Spleen (tissue), 11 donors: ENCODE results near the gene ZNF576. TPM values are rescaled to one million over a fixed set of nuclear protein-coding genes. Genes with fewer than 3 reads are reported as not detected.
A peak's percentile ranks its signal among the peaks of the same experiment; 100 is the strongest.

ENCODE experiments used
- DNase-seq: peaks from one replicate; pipeline ENCODE4 v3.0.0-alpha.2; 2020
- H3K27ac ChIP-seq, 8 donors: fragments of 200-600 bp; sonication (generic) in 7 of 8; 1 replicate in 4 of 8; 2 replicates in 4 of 8; pipeline versions ENCODE4 v1.5.0 to v1.8.0; 2016 to 2021; ENCODE audit warnings: inconsistent platforms in 4 of 8, mild to moderate bottlenecking in 4 of 8, moderate library complexity in 1 of 8
- H3K27me3 ChIP-seq, 7 donors: fragments of 200-600 bp; sonication (generic) in 6 of 7; replicated peaks in 1 of 7; 1 replicate in 4 of 7; 2 replicates in 3 of 7; pipeline versions ENCODE4 v1.5.0 to v1.8.0; 2016 to 2021; ENCODE audit warnings: inconsistent platforms in 3 of 7, mild to moderate bottlenecking in 1 of 7
- H3K36me3 ChIP-seq, 6 donors: fragments of 200-600 bp; sonication (generic) in 5 of 6; 1 replicate in 4 of 6; 2 replicates in 2 of 6; pipeline versions ENCODE4 v1.5.0 to v1.8.0; 2016 to 2021; ENCODE audit warnings: inconsistent platforms in 2 of 6
- H3K4me1 ChIP-seq, 6 donors: fragments of 200-600 bp; sonication (generic) in 5 of 6; 1 replicate in 3 of 6; 2 replicates in 3 of 6; pipeline versions ENCODE4 v1.5.0 to v1.8.0; 2016 to 2021; ENCODE audit warnings: inconsistent platforms in 3 of 6
- H3K4me3 ChIP-seq, 8 donors: fragments of 200-600 bp; sonication (generic) in 7 of 8; 1 replicate in 4 of 8; 2 replicates in 4 of 8; pipeline versions ENCODE4 v1.5.0 to v1.8.0; 2016 to 2021; ENCODE audit warnings: inconsistent platforms in 4 of 8, mild to moderate bottlenecking in 4 of 8, moderate library complexity in 2 of 8
- H3K9me3 ChIP-seq, 8 donors: fragments of 200-600 bp; sonication (generic) in 7 of 8; 1 replicate in 4 of 8; 2 replicates in 4 of 8; pipeline versions ENCODE4 v1.5.0 to v1.8.0; 2016 to 2021; ENCODE audit warnings: inconsistent platforms in 4 of 8
- CTCF ChIP-seq, 11 experiments: fragments of 200-600 bp in 7 of 11; fragments of 450-650 bp in 4 of 11; sonication (generic) in 4 of 11; IDR thresholded peaks in 8 of 11; conservative IDR thresholded peaks in 3 of 11; 1 replicate in 7 of 11; 2 replicates in 4 of 11; pipeline versions ENCODE4 v1.4.0 to v1.8.0; 2016 to 2021; ENCODE audit warnings: antibody characterized with exemption in 11 of 11, inconsistent platforms in 4 of 11, mild to moderate bottlenecking in 1 of 11
- POLR2A ChIP-seq, 3 donors: fragments of 450-650 bp; IDR thresholded peaks; one replicate each; pipeline ENCODE4 v1.5.1; 2017; ENCODE audit warnings: antibody characterized with exemption in 3 of 3, mild to moderate bottlenecking in 1 of 3
- POLR2AphosphoS5 ChIP-seq, 3 donors: sonication (generic); formaldehyde crosslinking; IDR thresholded peaks; one replicate each; pipeline ENCODE4 v1.5.1; 2017; ENCODE audit warnings: antibody characterized with exemption in 3 of 3
- WGBS, 5 donors: extraction: QIAGEN DNeasy Blood & Tissue Kit in 3 of 5; methylation state at CpG; one replicate each; pipeline versions ENCODE4 v1.1.5 to v1.1.7; 2013 to 2018; 5-methylcytosine and 5-hydroxymethylcytosine counted together
- intact Hi-C: fragments of 100-400 bp; cut with DNase I; formaldehyde crosslinking; loops from one replicate; pipeline ENCODE4 v1.15.0; 2023; ENCODE audit warnings: low total_unique reads
- polyA plus RNA-seq, 3 donors: library from polyadenylated mRNA; stranded (reverse); fragments of 200-250 nt; gene quantifications; one replicate each; pipeline ENCODE4 v1.2.1, GENCODE V29; 2013
- total RNA-seq, 7 donors: library from RNA; depleted of rRNA in 3 of 7; stranded (reverse); fragments of >200 nt in 3 of 7; fragmentation: NEBNext Ultra II Directional in 4 of 7; extraction: Animal tissue kit (Norgen Biotek cat#: 25700) in 4 of 7; gene quantifications; one replicate each; pipeline versions ENCODE4 v1.1.0 to v1.2.1, GENCODE V29; 2016 to 2021
- donor health status: healthy with polysubstance abuse.
- donor health status: DM: no; HTN: no; CAD: no; lungs with moderate emphysema.
- donor health status: DM: no; HTN: no; CAD: no.
- donor health status: Bipolar disorder and iron deficiency.
- donor health status: healthy.
- donor health status: DM: no; HTN: no; CAD: no.
- donor health status: DM: yes; HTN: yes; CAD: no.

ZNF576 gene
- total and polyA plus RNA-seq, 10 donors: 6.9 to 14.7 (median 11.5) TPM

DNA sequence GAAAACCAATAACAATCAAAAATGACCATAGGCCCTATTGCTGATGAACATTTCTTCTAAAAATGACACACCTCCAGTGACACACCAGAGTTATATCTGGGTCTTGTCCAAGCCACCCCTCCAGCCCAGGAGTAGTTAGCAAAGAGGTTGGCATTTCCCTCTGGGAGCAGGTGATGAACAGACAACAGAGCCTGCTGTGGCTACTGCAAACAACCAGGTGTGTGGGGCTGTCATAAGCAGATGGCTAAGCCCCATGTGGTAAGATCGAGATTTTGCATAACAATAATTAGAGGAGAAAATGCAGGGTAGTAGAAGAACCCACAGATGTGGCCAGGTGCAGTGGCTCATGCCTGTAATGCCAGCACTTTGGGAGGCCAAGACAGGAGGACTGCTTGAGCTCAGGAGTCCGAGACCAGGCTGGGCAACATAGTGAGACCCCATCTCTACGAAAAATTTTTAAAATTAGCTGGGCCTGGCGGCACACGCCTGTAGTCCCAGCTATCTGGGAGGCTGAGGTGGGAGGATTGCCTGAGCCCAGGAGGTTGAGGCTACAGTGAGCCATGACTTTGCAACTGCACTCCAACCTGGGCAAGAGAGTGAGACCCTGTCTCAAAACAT is 26.1 kb upstream of the ZNF576 start:
- H3K27me3 ChIP-seq: no peaks in the 10 kb centered on the region
- intact Hi-C loops: no loop called here
- DNase-seq: no peak

GRCh38 chr19:43572171-43572588 is 24.2 kb upstream of the ZNF576 start:
- H3K27ac ChIP-seq: no peak overlapping the region

More for the DNA sequence above, 26.1 kb upstream of the ZNF576 start:
- Histone ChIP-seq H3K9me3 (no peaks in the 10 kb centered on the region), H3K27ac (no peak overlapping the region), H3K4me1 (peaks cover 9 to 58% (median 28%) of the 10 kb centered on the region in 6 donors), H3K4me3 (no peak overlapping the region), H3K36me3 (peaks cover 0 to 49% (median 3%) of the 10 kb centered on the region in 6 donors)
- TF ChIP-seq CTCF (IDR thresholded peaks at IDR 0.05 in 8 of 11, conservative IDR thresholded peaks at IDR 0.05 in 3 of 11) (no peak), POLR2AphosphoS5 (IDR thresholded peaks at IDR 0.05) (no peak), POLR2A (IDR thresholded peaks at IDR 0.05) (no peak)
- 73 to 90% (median 84%) methylated on average over 4 to 5 of the region's 5 CpGs for WGBS, 5 donors

GRCh38 chr19:43574424-43575155 is 21.8 kb upstream of the ZNF576 start:
- peak overlapping the region; percentile 62 to 93 (median 86) for H3K27ac ChIP-seq
- WGBS, 5 donors: 29 to 41% (median 32%) methylated on average over 12 of the region's 12 CpGs
- no peak for DNase-seq
- H3K4me3 ChIP-seq: peak overlapping the region; percentile 61 to 93 (median 75)
- no peaks in the 10 kb centered on the region for H3K27me3 ChIP-seq
- peaks cover 9 to 72% (median 36%) of the 10 kb centered on the region in 6 donors for H3K4me1 ChIP-seq
- peaks cover 0 to 38% (median 3%) of the 10 kb centered on the region in 6 donors for H3K36me3 ChIP-seq
- TF ChIP-seq POLR2AphosphoS5 (IDR thresholded peaks at IDR 0.05) (no peak), CTCF (IDR thresholded peaks at IDR 0.05 in 8 of 11, conservative IDR thresholded peaks at IDR 0.05 in 3 of 11) (no peak), POLR2A (IDR thresholded peaks at IDR 0.05) (no peak)
- intact Hi-C loops: no loop called here
- no peaks in the 10 kb centered on the region for H3K9me3 ChIP-seq

More at GRCh38 chr19:43572171-43572588, 24.2 kb upstream of the ZNF576 start:
- no peak for DNase-seq
- H3K9me3 ChIP-seq: no peaks in the 10 kb centered on the region
- no peak overlapping the region for H3K4me3 ChIP-seq
- H3K4me1 ChIP-seq: peaks cover 9 to 65% (median 35%) of the 10 kb centered on the region in 6 donors
- H3K36me3 ChIP-seq: peaks cover 0 to 49% (median 3%) of the 10 kb centered on the region in 6 donors
- H3K27me3 ChIP-seq: no peaks in the 10 kb centered on the region
- intact Hi-C loops: no loop called here
- TF ChIP-seq POLR2A (IDR thresholded peaks at IDR 0.05) (no peak), POLR2AphosphoS5 (IDR thresholded peaks at IDR 0.05) (no peak), CTCF (IDR thresholded peaks at IDR 0.05 in 8 of 11, conservative IDR thresholded peaks at IDR 0.05 in 3 of 11) (no peak)
- 93 to 97% (median 96%) methylated on average over 3 of the region's 3 CpGs for WGBS, 5 donors
